ENCODE measurements around the gene SLC7A7.
"Not testable (repeated sequence)": the region's sequence is repeated elsewhere in the genome, so short reads cannot be mapped to it uniquely, and the experiment has no call there.

DNA sequence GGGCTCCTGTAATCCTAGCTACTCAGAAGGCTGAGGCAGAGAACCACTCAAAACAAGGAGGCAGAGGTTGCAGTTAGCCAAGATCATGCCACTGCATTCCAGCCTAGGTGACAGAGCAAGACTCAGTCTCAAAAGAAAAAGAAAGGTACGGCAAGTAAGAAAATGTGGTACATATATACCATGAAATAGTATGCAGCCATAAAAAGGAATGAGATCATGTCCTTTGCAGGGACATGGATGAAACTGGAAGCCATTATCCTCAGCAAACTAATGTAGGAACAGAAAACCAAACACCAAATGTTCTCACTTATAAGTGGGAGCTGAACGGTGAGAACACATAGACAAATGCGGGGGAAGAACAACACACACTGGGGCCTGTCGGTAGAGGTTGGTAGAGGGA lies 10.0 kb downstream of the SLC7A7 start:
- TF ChIP-seq CTCF (conservative IDR thresholded peaks at IDR 0.05 in 1 of 2, IDR thresholded peaks at IDR 0.05 in 1 of 2; ENCODE audit: low read depth in 1 of 2, low read length in 2 of 2); EZH2 (IDR thresholded peaks at IDR 0.05; ENCODE audit: low read length, missing control alignments): not testable (repeated sequence)

Measured in fibroblast of lung (primary cell).